NCI-H2196 treated with DMSO at 0.1 percent for 48 hours (cell line): Measurements from ENCODE around the gene ITGB3BP.
"Not testable (repeated sequence)": the region's sequence is repeated elsewhere in the genome, so short reads cannot be mapped to it uniquely, and the experiment has no call there.

Experiments
- DNase-seq: peaks from one replicate; lab custom pipeline; 2025; ENCODE audit not compliant: unreplicated experiment; lab: John Stamatoyannopoulos, UW

The ITGB3BP gene

GRCh38 chr1:63423649-63424048 is 99.4 kb downstream of the ITGB3BP start:
- DNase-seq = no peak

- not testable (repeated sequence) for DNase-seq
Observed at GRCh38 chr1:63420746-63421145, 102.3 kb downstream of the ITGB3BP start.

- no peak for DNase-seq
Observed at GRCh38 chr1:63418101-63418500, 104.9 kb downstream of the ITGB3BP start.

DNA sequence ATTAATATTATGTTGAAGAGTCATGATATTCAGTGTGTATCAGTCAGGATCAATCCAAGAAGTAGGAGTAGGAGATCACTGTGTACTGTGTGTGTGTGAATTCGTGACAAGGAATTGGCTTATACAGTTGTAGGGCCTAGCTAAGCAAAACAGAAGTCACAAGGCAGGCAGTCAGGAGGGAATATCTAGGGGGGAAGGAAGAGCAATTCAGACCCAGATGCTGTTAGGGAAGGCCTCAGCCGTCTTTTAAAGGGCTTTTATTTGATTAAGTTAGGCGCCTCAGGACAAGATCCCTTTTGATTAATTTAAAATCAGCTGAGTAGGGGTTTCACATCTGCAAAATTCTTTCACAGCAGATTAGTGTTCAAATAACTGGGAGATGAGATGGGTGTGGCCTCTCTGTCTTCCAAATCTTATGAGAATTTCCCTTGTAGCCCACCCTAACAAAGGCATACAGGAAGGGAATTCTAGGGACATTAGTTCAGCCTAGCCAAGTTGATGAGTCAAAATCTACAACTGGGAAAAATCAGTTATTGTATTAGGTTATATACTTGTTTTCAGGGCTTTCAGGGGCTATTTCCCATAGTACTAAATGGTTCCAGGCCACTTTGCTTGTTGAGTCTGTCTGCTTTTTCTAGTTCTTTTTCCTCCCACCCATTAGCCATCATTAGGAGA is 108.2 kb downstream of the ITGB3BP start:
- DNase-seq = no peak

- DNase-seq = no peak
Observed at GRCh38 chr1:63413394-63413793, 109.6 kb downstream of the ITGB3BP start.

- DNase-seq = no peak
Observed at GRCh38 chr1:63411066-63411465, 112.0 kb downstream of the ITGB3BP start.

- no peak for DNase-seq
Observed at GRCh38 chr1:63408331-63408730, 114.7 kb downstream of the ITGB3BP start.

- no peak for DNase-seq
Observed at GRCh38 chr1:63407002-63407401, 116.0 kb downstream of the ITGB3BP start.

DNA sequence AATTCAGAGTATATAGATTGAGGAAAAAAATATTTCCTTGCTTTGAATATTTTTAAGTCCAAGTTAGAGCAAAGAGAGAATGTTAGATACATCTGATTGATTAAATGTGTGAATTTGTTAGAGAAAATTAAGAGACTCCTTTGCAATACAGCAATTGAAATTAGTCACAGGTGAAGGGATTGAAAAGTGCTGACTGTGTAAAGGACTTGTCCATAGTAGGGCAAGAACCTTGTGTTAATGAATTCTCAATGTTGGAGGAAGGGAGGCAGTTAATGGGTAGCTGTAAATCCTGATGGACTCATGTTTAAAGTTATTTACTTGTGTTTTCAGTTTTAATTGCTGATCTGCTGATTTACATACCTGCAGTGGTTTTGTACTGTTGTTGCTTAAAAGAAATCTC is 117.0 kb downstream of the ITGB3BP start:
- DNase-seq = no peak

DNA sequence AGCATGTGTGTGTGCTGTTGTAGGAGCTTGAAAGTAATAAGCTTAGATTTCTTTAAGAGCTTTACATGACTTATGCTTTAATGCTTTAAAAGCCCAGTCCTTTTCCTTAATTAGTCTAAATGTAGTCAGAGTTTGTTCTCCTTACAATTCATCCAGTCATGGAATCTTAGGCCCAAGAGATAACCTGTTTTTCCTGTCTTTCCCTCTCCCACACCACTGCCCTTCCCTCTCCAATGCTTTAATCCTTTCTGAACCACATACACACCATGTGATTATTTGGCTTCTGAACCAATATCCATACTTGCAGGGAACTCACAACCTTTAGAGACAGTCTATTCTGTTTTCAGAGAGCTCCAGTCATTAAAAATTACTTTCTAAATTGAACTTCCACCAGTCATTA is 118.0 kb downstream of the ITGB3BP start:
- no peak for DNase-seq

DNA sequence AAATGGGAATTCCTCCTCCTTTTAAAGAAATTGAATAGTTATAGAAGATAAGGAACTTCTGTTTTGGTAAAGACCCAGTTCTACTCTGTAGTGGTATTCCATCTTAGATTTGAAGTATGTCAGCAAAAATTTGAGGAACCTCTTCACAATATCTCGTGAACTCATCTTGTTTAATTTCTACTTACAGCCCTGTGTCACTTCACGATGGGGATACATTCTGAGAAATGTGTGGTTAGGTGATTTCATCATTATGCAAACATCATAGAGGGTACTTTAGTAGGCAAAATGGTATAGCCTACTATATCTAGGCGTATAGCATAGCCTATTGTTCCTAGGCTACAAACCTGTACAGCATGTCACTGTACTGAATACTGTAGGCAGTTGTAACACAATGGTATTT is 119.6 kb downstream of the ITGB3BP start:
- DNase-seq = no peak

DNA sequence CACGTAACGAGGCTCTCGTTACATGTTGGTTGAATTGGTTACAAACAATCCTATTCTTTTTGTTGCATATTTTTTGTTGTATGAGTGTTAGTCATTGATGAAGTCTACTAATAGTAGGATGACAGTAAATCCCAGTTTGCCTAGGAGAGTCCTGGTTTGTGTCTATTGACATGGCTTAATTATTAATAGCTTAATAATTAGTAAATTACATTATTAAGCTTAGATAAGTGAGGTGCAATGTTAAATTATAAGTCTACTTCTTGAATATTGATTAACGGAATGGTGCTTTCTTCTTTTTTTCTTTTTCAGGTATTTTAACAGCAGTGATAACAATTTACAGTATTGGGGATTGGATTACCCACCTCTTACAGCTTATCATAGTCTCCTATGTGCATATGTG is 121.1 kb downstream of the ITGB3BP start:
- no peak for DNase-seq
